Thyroid gland (tissue), 4 donors: Measurements from ENCODE around the gene TRIM72.

ENCODE experiments used
- POLR2A ChIP-seq, 2 donors: fragments of 450-650 bp; IDR thresholded peaks; one replicate each; pipeline ENCODE4 v1.6.1; 2017; ENCODE audit warnings: antibody characterized with exemption in 2 of 2, mild to moderate bottlenecking in 2 of 2, moderate library complexity in 1 of 2
- TF ChIP-seq, protein P1 (sequence below), 6 experiments: fragments of 200-600 bp in 3 of 6; fragments of 450-650 bp in 3 of 6; sonication (generic) in 3 of 6; IDR thresholded peaks; one replicate each; pipeline ENCODE4 v1.5.1; 2016 to 2019; ENCODE audit warnings: antibody characterized with exemption in 6 of 6, mild to moderate bottlenecking in 2 of 6, inconsistent platforms in 1 of 6, moderate library complexity in 1 of 6

DNA sequence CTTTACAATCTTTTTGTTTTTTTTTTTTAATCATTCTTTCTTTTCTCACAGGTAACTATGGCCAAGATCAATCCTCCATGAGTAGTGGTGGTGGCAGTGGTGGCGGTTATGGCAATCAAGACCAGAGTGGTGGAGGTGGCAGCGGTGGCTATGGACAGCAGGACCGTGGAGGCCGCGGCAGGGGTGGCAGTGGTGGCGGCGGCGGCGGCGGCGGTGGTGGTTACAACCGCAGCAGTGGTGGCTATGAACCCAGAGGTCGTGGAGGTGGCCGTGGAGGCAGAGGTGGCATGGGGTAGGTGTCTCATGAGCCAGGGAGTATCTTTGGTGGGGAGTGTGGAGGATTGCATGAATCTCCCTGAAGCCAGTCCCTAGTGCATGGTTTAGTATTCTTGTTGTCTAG is 29.0 kb upstream of the TRIM72 start:
- TF ChIP-seq, protein P1, sequence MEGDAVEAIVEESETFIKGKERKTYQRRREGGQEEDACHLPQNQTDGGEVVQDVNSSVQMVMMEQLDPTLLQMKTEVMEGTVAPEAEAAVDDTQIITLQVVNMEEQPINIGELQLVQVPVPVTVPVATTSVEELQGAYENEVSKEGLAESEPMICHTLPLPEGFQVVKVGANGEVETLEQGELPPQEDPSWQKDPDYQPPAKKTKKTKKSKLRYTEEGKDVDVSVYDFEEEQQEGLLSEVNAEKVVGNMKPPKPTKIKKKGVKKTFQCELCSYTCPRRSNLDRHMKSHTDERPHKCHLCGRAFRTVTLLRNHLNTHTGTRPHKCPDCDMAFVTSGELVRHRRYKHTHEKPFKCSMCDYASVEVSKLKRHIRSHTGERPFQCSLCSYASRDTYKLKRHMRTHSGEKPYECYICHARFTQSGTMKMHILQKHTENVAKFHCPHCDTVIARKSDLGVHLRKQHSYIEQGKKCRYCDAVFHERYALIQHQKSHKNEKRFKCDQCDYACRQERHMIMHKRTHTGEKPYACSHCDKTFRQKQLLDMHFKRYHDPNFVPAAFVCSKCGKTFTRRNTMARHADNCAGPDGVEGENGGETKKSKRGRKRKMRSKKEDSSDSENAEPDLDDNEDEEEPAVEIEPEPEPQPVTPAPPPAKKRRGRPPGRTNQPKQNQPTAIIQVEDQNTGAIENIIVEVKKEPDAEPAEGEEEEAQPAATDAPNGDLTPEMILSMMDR (IDR thresholded peaks at IDR 0.05), result no peak
- no peak for TF ChIP-seq POLR2A (IDR thresholded peaks at IDR 0.05)
